SK-N-SH (cell line): ENCODE data around the gene TRIM66.

Experiments used
- EP300 ChIP-seq, 2 experiments: IDR thresholded peaks; 2 replicates each; pipeline versions ENCODE4 v1.4.0 to v1.6.1; 2012; ENCODE audit warnings: borderline replicate concordance in 1 of 2, low read depth in 1 of 2, low read length in 1 of 2
- GABPA ChIP-seq: IDR thresholded peaks from 2 replicates; pipeline ENCODE4 v1.4.0; 2012; ENCODE audit warnings: low read depth, mild to moderate bottlenecking
- GATA2 ChIP-seq: sonication (generic); formaldehyde crosslinking; IDR thresholded peaks from 2 replicates; pipeline ENCODE4 v1.5.0; 2020; ENCODE audit warnings: mild to moderate bottlenecking, missing genetic modification reagents
- JUND ChIP-seq: IDR thresholded peaks from 2 replicates; pipeline ENCODE4 v1.4.0; 2012
- NFIC ChIP-seq: IDR thresholded peaks from 2 replicates; pipeline ENCODE4 v1.4.0; 2012; ENCODE audit warnings: borderline replicate concordance
- NRF1 ChIP-seq: IDR thresholded peaks from 2 replicates; pipeline ENCODE4 v1.6.1; 2012; ENCODE audit warnings: low read depth, mild to moderate bottlenecking, low read length
- POLR2AphosphoS5 ChIP-seq: IDR thresholded peaks from 2 replicates; pipeline ENCODE4 v1.6.1; 2012; ENCODE audit warnings: low read depth, low read length
- TCF12 ChIP-seq: IDR thresholded peaks from 2 replicates; pipeline ENCODE4 v1.4.0; 2012
- TEAD4 ChIP-seq: IDR thresholded peaks from 2 replicates; pipeline ENCODE4 v1.4.0; 2012; ENCODE audit warnings: mild to moderate bottlenecking, borderline replicate concordance; ENCODE audit not compliant: insufficient read depth
- TF ChIP-seq, protein P1 (sequence below): IDR thresholded peaks from 2 replicates; pipeline ENCODE4 v1.6.1; 2012; ENCODE audit warnings: mild to moderate bottlenecking, low read depth, low read length, moderate library complexity
- TF ChIP-seq, protein P2 (sequence below): fragments of 200-600 bp; sonication (generic); IDR thresholded peaks from 2 replicates; pipeline ENCODE4 v1.6.1; 2017; ENCODE audit warnings: antibody characterized with exemption, mild to moderate bottlenecking, moderate library complexity
- TF ChIP-seq, protein P3 (sequence below): IDR thresholded peaks from 2 replicates; pipeline ENCODE4 v1.4.0; 2012; ENCODE audit warnings: low read depth

DNA sequence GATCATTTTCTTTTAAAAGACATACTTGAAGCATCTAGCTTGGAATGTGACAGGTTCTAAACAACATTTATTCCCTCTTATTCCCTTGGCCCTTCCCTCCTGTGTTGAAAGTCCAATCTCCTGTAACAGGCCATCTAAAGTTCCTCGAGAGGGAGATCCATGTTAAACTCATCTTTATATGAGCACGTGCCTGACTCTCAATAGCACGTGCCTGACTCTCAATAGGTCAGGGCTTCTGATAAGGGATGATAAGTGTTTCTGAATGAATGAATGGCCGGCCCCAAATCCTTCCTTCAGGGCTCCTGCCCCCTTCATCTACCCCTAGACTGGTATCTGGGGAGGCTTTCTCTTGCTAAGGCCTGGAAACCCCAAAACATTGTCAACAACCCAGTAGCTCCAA is 27.3 kb upstream of the TRIM66 start:
- no peak for TF ChIP-seq POLR2AphosphoS5
- TF ChIP-seq JUND: no peak
- no peak for TF ChIP-seq NFIC
- TF ChIP-seq, protein P1, sequence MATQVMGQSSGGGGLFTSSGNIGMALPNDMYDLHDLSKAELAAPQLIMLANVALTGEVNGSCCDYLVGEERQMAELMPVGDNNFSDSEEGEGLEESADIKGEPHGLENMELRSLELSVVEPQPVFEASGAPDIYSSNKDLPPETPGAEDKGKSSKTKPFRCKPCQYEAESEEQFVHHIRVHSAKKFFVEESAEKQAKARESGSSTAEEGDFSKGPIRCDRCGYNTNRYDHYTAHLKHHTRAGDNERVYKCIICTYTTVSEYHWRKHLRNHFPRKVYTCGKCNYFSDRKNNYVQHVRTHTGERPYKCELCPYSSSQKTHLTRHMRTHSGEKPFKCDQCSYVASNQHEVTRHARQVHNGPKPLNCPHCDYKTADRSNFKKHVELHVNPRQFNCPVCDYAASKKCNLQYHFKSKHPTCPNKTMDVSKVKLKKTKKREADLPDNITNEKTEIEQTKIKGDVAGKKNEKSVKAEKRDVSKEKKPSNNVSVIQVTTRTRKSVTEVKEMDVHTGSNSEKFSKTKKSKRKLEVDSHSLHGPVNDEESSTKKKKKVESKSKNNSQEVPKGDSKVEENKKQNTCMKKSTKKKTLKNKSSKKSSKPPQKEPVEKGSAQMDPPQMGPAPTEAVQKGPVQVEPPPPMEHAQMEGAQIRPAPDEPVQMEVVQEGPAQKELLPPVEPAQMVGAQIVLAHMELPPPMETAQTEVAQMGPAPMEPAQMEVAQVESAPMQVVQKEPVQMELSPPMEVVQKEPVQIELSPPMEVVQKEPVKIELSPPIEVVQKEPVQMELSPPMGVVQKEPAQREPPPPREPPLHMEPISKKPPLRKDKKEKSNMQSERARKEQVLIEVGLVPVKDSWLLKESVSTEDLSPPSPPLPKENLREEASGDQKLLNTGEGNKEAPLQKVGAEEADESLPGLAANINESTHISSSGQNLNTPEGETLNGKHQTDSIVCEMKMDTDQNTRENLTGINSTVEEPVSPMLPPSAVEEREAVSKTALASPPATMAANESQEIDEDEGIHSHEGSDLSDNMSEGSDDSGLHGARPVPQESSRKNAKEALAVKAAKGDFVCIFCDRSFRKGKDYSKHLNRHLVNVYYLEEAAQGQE: no peak
- TF ChIP-seq TCF12: no peak
- TF ChIP-seq, protein P2, sequence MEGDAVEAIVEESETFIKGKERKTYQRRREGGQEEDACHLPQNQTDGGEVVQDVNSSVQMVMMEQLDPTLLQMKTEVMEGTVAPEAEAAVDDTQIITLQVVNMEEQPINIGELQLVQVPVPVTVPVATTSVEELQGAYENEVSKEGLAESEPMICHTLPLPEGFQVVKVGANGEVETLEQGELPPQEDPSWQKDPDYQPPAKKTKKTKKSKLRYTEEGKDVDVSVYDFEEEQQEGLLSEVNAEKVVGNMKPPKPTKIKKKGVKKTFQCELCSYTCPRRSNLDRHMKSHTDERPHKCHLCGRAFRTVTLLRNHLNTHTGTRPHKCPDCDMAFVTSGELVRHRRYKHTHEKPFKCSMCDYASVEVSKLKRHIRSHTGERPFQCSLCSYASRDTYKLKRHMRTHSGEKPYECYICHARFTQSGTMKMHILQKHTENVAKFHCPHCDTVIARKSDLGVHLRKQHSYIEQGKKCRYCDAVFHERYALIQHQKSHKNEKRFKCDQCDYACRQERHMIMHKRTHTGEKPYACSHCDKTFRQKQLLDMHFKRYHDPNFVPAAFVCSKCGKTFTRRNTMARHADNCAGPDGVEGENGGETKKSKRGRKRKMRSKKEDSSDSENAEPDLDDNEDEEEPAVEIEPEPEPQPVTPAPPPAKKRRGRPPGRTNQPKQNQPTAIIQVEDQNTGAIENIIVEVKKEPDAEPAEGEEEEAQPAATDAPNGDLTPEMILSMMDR: no peak
- TF ChIP-seq GABPA: no peak
- no peak for TF ChIP-seq NRF1
- TF ChIP-seq, protein P3, sequence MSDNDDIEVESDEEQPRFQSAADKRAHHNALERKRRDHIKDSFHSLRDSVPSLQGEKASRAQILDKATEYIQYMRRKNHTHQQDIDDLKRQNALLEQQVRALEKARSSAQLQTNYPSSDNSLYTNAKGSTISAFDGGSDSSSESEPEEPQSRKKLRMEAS: no peak
- no peak for TF ChIP-seq TEAD4
- no peak for TF ChIP-seq EP300 (IDR thresholded peaks at IDR 0.05; ENCODE audit: borderline replicate concordance in 1 of 2, low read depth in 1 of 2, low read length in 1 of 2)
- TF ChIP-seq GATA2 (CRISPR knock-in tag): no peak
